Subcutaneous abdominal adipose tissue (tissue), 5 donors: ENCODE results near the gene NCBP1.

Experiments used
- H3K27ac ChIP-seq: one replicate; pipeline ENCODE4 v1.7.0; 2013; ENCODE audit warnings: low read depth, mild to moderate bottlenecking, inconsistent platforms, low read length, moderate library complexity
- H3K27me3 ChIP-seq, 5 donors: one replicate each; pipeline ENCODE4 v1.7.0; 2013; ENCODE audit warnings: low read length in 5 of 5, inconsistent platforms in 1 of 5; ENCODE audit not compliant: control insufficient read depth in 5 of 5, insufficient read depth in 4 of 5
- H3K36me3 ChIP-seq, 5 donors: one replicate each; pipeline ENCODE4 v1.7.0; 2013; ENCODE audit warnings: low read length in 5 of 5; ENCODE audit not compliant: control insufficient read depth in 5 of 5, insufficient read depth in 5 of 5
- H3K4me1 ChIP-seq, 5 donors: one replicate each; pipeline ENCODE4 v1.7.0; 2013; ENCODE audit warnings: low read length in 5 of 5, mild to moderate bottlenecking in 3 of 5, moderate library complexity in 1 of 5; ENCODE audit not compliant: control insufficient read depth in 5 of 5, insufficient read depth in 5 of 5
- H3K4me3 ChIP-seq, 5 donors: one replicate each; pipeline ENCODE4 v1.7.0; 2013; ENCODE audit warnings: low read length in 5 of 5, low read depth in 1 of 5
- H3K9ac ChIP-seq, 5 donors: one replicate each; pipeline ENCODE4 v1.7.0; 2013; ENCODE audit warnings: low read length in 5 of 5, mild to moderate bottlenecking in 4 of 5, moderate library complexity in 3 of 5
- H3K9me3 ChIP-seq, 5 donors: one replicate each; pipeline ENCODE4 v1.7.0; 2013; ENCODE audit warnings: low read length in 5 of 5; ENCODE audit not compliant: control insufficient read depth in 5 of 5
- donor health status: healthy.
- donor health status: healthy.
- donor health status: healthy.
- donor health status: healthy.
- donor health status: healthy.

NCBP1 gene

DNA sequence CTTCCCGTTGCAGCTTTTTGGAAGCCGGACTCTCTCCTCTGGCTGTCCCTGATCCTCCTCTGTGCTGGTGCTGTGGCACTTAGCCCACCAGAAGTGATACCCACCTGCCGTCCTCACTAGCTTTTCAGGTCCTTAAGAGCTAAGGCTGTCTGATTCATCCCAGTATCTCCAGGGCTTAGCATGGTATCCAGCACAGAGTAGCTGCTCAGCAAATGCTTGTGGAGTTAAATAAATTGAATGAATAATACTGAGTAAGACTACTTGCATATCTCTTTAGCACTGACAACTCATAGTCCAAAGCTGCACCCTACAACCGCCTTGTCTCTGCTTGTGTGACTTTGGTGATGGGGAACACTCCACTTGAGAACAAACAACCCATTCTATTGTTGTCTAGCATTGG lies 71.2 kb downstream of the NCBP1 start:
- Histone ChIP-seq H3K27me3 (peaks cover 0 to 6% (median 0%) of the 10 kb centered on the region in 5 donors), H3K4me3 (no peak overlapping the region), H3K9me3 (no peaks in the 10 kb centered on the region), H3K36me3 (no peaks in the 10 kb centered on the region), H3K9ac (no peak overlapping the region), H3K4me1 (peaks cover 0 to 6% (median 0%) of the 10 kb centered on the region in 5 donors), H3K27ac (no peak overlapping the region)

DNA sequence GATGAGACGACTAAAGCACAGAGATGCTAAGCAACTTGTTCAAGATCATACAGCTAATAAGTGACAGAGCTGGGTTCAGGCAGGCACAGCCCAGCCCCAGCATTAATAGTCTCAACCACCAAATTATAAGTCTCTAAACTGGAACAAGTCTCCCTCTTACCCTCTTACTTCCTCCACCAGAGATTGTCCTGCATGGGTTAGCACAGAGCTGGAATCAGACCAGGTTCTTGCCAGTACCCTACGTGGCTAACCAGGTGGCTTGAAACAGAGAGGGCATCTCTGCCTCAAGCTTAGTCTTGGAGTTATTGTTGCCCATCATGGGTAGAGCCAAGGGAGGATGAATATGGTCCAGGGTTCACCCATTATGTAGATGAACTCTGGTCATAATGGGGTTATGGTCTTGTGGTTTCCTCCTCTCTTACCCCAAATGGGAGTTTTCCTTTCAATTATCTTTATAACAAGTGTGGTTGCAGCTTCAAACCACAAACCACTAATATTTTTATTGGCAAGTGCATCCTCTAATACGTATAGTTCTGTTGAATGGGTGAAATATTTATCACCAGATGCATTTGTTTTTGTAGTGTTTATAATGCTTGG lies 71.8 kb downstream of the NCBP1 start:
- Histone ChIP-seq H3K27ac (no peak overlapping the region), H3K9me3 (no peaks in the 10 kb centered on the region), H3K36me3 (no peaks in the 10 kb centered on the region), H3K4me1 (peaks cover 0 to 6% (median 0%) of the 10 kb centered on the region in 5 donors), H3K9ac (no peak overlapping the region), H3K27me3 (peaks cover 0 to 6% (median 0%) of the 10 kb centered on the region in 5 donors), H3K4me3 (no peak overlapping the region)

DNA sequence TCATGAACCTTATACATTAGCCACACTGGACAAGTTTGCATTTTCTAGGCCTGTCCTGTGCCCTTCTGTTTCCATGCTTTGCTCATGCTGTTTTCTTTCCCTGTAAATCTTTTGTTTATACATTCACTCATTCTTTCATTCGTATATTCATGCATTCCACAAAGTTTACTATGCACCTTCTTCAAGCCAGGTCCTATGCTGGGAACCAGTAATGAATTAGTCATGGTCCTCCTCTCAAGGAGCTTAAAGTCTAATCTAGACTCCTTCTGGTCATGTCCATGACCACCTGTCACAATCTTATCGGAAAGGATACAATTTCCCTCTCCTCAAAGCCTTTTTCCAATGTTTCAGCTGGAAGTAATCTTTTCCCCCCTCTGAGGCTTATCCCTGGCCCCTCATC lies 72.6 kb downstream of the NCBP1 start:
- Histone ChIP-seq H3K9me3 (no peaks in the 10 kb centered on the region), H3K36me3 (no peaks in the 10 kb centered on the region), H3K4me1 (peaks cover 1 to 11% (median 5%) of the 10 kb centered on the region in 5 donors), H3K9ac (no peak overlapping the region), H3K27ac (no peak overlapping the region), H3K4me3 (no peak overlapping the region), H3K27me3 (peaks cover 0 to 7% (median 0%) of the 10 kb centered on the region in 5 donors)

DNA sequence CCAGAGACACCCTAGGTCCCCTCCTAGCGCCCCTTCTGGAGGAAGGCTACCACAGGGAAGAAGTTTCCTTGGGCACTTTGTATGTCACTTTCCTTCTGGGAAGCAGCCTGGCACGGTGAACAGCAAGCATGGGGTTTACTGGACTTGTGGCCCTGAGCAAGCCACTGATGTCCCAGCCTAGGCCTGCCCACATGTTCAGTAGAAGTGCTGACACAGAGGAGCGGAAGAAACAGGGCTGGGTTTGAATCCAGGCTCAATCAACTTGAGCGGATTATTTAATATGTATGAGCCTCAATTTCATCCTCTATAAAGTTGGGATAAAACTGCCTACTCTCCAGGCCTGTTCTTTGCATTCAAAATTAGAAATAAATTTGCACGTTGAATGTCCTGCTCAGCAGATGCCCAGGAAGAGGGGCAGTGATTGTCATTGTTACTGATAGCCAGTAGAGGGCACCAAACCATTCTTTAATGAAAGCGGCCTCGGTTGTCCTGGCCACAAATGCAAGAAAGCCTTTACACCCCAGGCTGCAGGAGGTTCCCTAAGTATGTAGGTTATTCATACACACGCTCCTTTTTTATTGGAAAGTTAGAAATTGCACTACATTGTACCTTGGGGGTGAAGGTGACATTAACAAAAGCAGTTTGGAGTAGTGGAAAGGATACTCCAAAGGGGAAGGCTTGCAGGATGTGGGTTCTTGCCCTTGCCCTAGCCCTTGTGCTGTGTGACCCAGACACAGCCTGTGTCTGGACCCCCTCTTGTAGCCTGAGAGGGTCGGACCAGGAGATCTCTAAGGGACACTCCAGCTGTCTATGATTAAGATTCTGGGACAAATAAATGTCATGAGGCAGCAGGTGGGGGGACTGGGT lies 77.0 kb downstream of the NCBP1 start:
- Histone ChIP-seq H3K9ac (no peak overlapping the region), H3K4me1 (peaks cover 1 to 9% (median 8%) of the 10 kb centered on the region in 5 donors), H3K9me3 (no peaks in the 10 kb centered on the region), H3K27ac (no peak overlapping the region), H3K27me3 (peaks cover 0 to 9% (median 0%) of the 10 kb centered on the region in 5 donors), H3K36me3 (no peaks in the 10 kb centered on the region), H3K4me3 (peak overlapping the region in 1 of 5 donors; percentile 24)

DNA sequence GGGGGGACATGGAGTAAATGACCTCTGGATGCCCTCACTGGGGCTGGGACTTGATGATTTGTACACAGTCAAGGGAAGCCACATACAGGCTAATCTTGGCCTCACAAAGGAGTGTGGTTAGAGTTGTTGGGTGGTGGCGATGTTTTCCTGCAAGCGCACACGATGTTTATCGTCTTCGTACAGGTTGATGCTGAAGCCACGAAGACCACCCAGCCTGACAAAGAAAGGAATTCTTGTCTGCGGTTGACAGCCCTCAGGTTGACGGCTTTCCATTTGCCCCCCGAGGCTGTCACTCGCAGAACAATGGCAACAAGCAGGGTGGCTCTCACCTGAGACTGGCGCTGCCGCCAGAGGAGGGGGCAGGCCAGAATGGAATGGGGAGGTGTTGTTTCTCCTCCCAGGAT lies 77.6 kb downstream of the NCBP1 start:
- peaks cover 0 to 9% (median 0%) of the 10 kb centered on the region in 5 donors for H3K27me3 ChIP-seq
- no peak overlapping the region for H3K27ac ChIP-seq
- peak overlapping the region in 1 of 5 donors; percentile 24 for H3K4me3 ChIP-seq

DNA sequence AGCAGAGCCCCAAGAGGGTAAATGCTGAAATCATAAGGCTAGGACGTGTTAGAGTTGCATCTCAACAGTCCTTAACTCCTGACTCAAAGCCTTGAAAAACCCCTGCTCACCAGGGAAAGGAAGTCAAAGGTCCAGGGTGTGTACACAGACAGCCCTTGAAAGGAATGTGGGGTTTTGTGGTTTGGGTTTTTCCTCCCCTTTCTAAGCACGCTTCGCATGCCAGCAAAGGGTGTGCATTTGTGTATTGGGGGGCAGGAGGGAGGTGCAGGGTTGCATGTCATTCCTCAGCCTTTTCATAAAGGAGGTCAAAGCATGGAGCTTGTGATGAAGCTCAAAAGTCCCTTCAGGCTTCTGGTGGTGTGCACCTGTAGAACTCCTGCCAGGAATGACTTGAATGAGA lies 80.8 kb downstream of the NCBP1 start:
- Histone ChIP-seq H3K9ac (no peak overlapping the region), H3K4me3 (no peak overlapping the region), H3K27ac (no peak overlapping the region), H3K9me3 (no peaks in the 10 kb centered on the region), H3K4me1 (peaks cover 1 to 9% (median 8%) of the 10 kb centered on the region in 5 donors), H3K36me3 (no peaks in the 10 kb centered on the region), H3K27me3 (peaks cover 0 to 5% (median 0%) of the 10 kb centered on the region in 5 donors)

More for the DNA sequence above, 77.6 kb downstream of the NCBP1 start:
- no peaks in the 10 kb centered on the region for H3K36me3 ChIP-seq
- no peak overlapping the region for H3K9ac ChIP-seq
- H3K4me1 ChIP-seq: peaks cover 1 to 9% (median 8%) of the 10 kb centered on the region in 5 donors
- H3K9me3 ChIP-seq: no peaks in the 10 kb centered on the region

DNA sequence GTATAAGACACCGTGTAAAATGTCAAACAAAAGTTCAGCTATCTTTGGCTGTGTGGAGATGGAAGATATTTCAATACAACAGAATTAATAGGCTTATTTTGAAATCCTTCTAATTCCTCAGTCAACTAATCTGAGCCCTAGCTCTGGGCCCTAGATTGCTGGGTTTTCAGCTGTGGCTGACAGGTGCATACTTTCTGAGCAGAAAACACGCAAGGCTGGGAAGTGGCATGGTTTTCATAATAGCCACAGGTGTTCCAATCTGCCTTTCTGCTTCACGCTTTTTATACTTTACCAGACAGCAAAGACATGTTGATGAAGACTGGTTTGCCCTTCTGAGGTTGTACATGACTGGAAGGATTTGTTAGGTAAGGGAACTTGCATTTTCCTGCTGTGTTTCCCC lies 84.2 kb downstream of the NCBP1 start:
- Histone ChIP-seq H3K9ac (no peak overlapping the region), H3K4me3 (no peak overlapping the region), H3K36me3 (no peaks in the 10 kb centered on the region), H3K4me1 (peaks cover 0 to 3% (median 0%) of the 10 kb centered on the region in 5 donors), H3K27me3 (no peaks in the 10 kb centered on the region), H3K9me3 (peaks cover 0 to 5% (median 2%) of the 10 kb centered on the region in 5 donors), H3K27ac (no peak overlapping the region)

DNA sequence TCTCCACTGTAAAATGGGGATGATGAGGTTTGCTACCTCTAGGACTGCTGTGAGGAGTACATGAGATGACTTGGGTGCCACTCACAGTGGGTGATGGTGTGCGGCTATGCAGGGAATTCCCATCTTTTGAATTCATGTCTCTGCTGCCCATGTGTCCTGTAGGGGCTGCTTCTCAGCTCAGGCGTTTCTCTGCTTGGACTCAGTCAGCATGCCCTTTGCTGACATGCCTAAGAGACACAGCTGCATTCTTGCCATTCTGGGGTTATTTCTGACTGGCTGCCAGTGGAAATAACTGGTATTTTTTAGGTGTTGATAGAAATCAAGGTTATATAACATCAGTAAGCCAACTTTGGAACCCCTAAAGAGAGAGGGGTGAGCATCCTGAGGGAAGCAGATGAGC lies 87.8 kb downstream of the NCBP1 start:
- Histone ChIP-seq H3K9me3 (peaks cover 0 to 5% (median 2%) of the 10 kb centered on the region in 5 donors), H3K9ac (no peak overlapping the region), H3K27me3 (peaks cover 0 to 2% (median 0%) of the 10 kb centered on the region in 5 donors), H3K4me3 (no peak overlapping the region), H3K36me3 (no peaks in the 10 kb centered on the region), H3K4me1 (no peaks in the 10 kb centered on the region), H3K27ac (no peak overlapping the region)

DNA sequence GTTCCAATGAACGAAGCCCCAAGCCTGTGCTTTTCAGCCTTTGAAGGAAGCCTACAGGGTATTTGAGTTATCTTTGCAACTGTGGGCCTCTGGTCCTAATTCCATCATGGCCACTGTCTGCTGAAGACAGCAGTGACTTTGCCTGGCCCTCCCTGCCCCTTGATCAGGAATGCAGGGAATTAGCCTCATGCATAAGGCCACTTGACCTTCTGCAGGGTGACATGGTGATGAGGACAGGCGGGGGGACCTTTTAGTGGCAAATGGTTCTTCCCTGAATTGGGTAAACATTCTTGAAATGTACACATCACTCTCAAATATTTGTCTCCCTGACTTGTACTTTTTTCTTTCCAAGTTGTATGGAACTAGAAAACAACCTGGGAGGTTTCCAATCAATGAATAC lies 88.7 kb downstream of the NCBP1 start:
- peaks cover 0 to 2% (median 0%) of the 10 kb centered on the region in 5 donors for H3K27me3 ChIP-seq
- no peak overlapping the region for H3K27ac ChIP-seq
- H3K9ac ChIP-seq: no peak overlapping the region
- H3K4me3 ChIP-seq: no peak overlapping the region
- no peaks in the 10 kb centered on the region for H3K4me1 ChIP-seq
- no peaks in the 10 kb centered on the region for H3K36me3 ChIP-seq
- H3K9me3 ChIP-seq: peaks cover 0 to 5% (median 2%) of the 10 kb centered on the region in 5 donors
